NB4 (cell line): ENCODE data around the gene AMOTL1.

Experiments used
- CTCF ChIP-seq: IDR thresholded peaks from one replicate; pipeline ENCODE4 v1.5.1; 2012; ENCODE audit warnings: low read depth, low read length
- MAX ChIP-seq: IDR thresholded peaks from 2 replicates; pipeline ENCODE4 v1.6.1; 2011; ENCODE audit warnings: low read depth, low read length
- POLR2A ChIP-seq: IDR thresholded peaks from 2 replicates; pipeline ENCODE4 v1.6.1; 2011; ENCODE audit warnings: mild to moderate bottlenecking; ENCODE audit not compliant: insufficient read length; ENCODE audit errors: extremely low read depth

GRCh38 chr11:94912806-94913205 lies 144.7 kb downstream of the AMOTL1 start:
- TF ChIP-seq CTCF (no peak), POLR2A (no peak), MAX (no peak)
